Panc1 (cell line): ENCODE measurements around the gene CAMK1D.

Experiments used
- CTCF ChIP-seq: fragments of 450-650 bp; IDR thresholded peaks from 2 replicates; pipeline ENCODE4 v1.5.1; 2017; ENCODE audit warnings: mild to moderate bottlenecking
- REST ChIP-seq, 2 experiments: IDR thresholded peaks; 2 replicates each; pipeline ENCODE4 v1.6.1; 2011 to 2012; ENCODE audit warnings: low read depth in 2 of 2, control low read depth in 1 of 2, low read length in 1 of 2, mild to moderate bottlenecking in 1 of 2, moderate library complexity in 1 of 2; ENCODE audit not compliant: insufficient read depth in 1 of 2
- SIN3A ChIP-seq: IDR thresholded peaks from 2 replicates; pipeline ENCODE4 v1.6.1; 2012; ENCODE audit warnings: low read depth, mild to moderate bottlenecking, low read length, moderate library complexity, borderline replicate concordance; ENCODE audit not compliant: insufficient read depth

- TF ChIP-seq CTCF (no peak), REST (IDR thresholded peaks at IDR 0.05; ENCODE audit: insufficient read depth in 1 of 2, low read depth in 2 of 2, low read length in 1 of 2) (no peak), SIN3A (no peak)
These were observed 4.8 kb upstream of the CAMK1D start for GRCh38 chr10:12344375-12345110.
